Measurements from ENCODE around the gene ZNF684.
A peak's percentile ranks its signal among the peaks of the same experiment; 100 is the strongest.
"Not testable (repeated sequence)": the region's sequence is repeated elsewhere in the genome, so short reads cannot be mapped to it uniquely, and the experiment has no call there.

Gene ZNF684

GRCh38 chr1:40531381-40532061 is at the start of gene ZNF684:
Gene ZNF684, plus strand, starts transcription at chr1:40531637. Its CDS starts 1,530 bp downstream, at chr1:40533167.
- Histone ChIP-seq H3K36me3 (ENCODE audit: control insufficient read depth, insufficient read depth, low read length, severe bottlenecking) (no peaks in the 10 kb centered on the region), H3K4me3 (ENCODE audit: low read length) (peak within 1 kb of the TSS; percentile 95), H3K27me3 (replicated peaks; ENCODE audit: control insufficient read depth, insufficient read depth, low read length) (no peaks in the 10 kb centered on the region), H3K9ac (ENCODE audit: low read length) (peak within 1 kb of the TSS; percentile 90), H3K4me1 (ENCODE audit: control insufficient read depth, insufficient read depth, low read length) (peaks cover 15% of the 10 kb centered on the region), H3K9me3 (ENCODE audit: control insufficient read depth, low read length) (no peaks in the 10 kb centered on the region)
- DNase-seq (ENCODE audit: low read depth): peak; percentile 95

- H3K27me3 ChIP-seq (replicated peaks; ENCODE audit: control insufficient read depth, insufficient read depth, low read length): no peaks in the 10 kb centered on the region
- peaks cover 85% of the 10 kb centered on the region for H3K9me3 ChIP-seq (ENCODE audit: control insufficient read depth, low read length)
- no peak overlapping the region for H3K9ac ChIP-seq (ENCODE audit: low read length)
- H3K36me3 ChIP-seq (ENCODE audit: control insufficient read depth, insufficient read depth, low read length, severe bottlenecking): peaks cover 77% of the 10 kb centered on the region
- no peaks in the 10 kb centered on the region for H3K4me1 ChIP-seq (ENCODE audit: control insufficient read depth, insufficient read depth, low read length)
- H3K4me3 ChIP-seq (ENCODE audit: low read length): peak overlapping the region; percentile 37
- DNase-seq (ENCODE audit: low read depth): no peak
Measured at GRCh38 chr1:40495315-40495903, 36.0 kb upstream of the ZNF684 start.

GRCh38 chr1:40502651-40503050 is 28.8 kb upstream of the ZNF684 start:
- not testable (repeated sequence) for H3K4me3 ChIP-seq (ENCODE audit: low read length); H3K4me1 ChIP-seq (ENCODE audit: control insufficient read depth, insufficient read depth, low read length); H3K9ac ChIP-seq (ENCODE audit: low read length); DNase-seq (ENCODE audit: low read depth); H3K27me3 ChIP-seq (replicated peaks; ENCODE audit: control insufficient read depth, insufficient read depth, low read length)
- H3K36me3 ChIP-seq (ENCODE audit: control insufficient read depth, insufficient read depth, low read length, severe bottlenecking): peaks cover 19% of the 10 kb centered on the region
- peaks cover 42% of the 10 kb centered on the region for H3K9me3 ChIP-seq (ENCODE audit: control insufficient read depth, low read length)

- no peak for DNase-seq (ENCODE audit: low read depth)
- H3K27me3 ChIP-seq (replicated peaks; ENCODE audit: control insufficient read depth, insufficient read depth, low read length): no peaks in the 10 kb centered on the region
- H3K9ac ChIP-seq (ENCODE audit: low read length): peak overlapping the region; percentile 97
- H3K9me3 ChIP-seq (ENCODE audit: control insufficient read depth, low read length): peaks cover 12% of the 10 kb centered on the region
- peaks cover 8% of the 10 kb centered on the region for H3K4me1 ChIP-seq (ENCODE audit: control insufficient read depth, insufficient read depth, low read length)
- H3K36me3 ChIP-seq (ENCODE audit: control insufficient read depth, insufficient read depth, low read length, severe bottlenecking): peaks cover 4% of the 10 kb centered on the region
- peak overlapping the region; percentile 97 for H3K4me3 ChIP-seq (ENCODE audit: low read length)
Measured at GRCh38 chr1:40507973-40508372, 23.5 kb upstream of the ZNF684 start.

GRCh38 chr1:40508375-40509341 is 22.8 kb upstream of the ZNF684 start, which contains the start of gene EXO5:
Gene EXO5, plus strand, starts transcription at chr1:40508767. Its CDS starts 5,778 bp downstream, at chr1:40514545.
- H3K9ac ChIP-seq (ENCODE audit: low read length): peak within 1 kb of the TSS; percentile 97
- peaks cover 8% of the 10 kb centered on the region for H3K4me1 ChIP-seq (ENCODE audit: control insufficient read depth, insufficient read depth, low read length)
- peak within 1 kb of the TSS; percentile 97 for H3K4me3 ChIP-seq (ENCODE audit: low read length)
- peaks cover 7% of the 10 kb centered on the region for H3K9me3 ChIP-seq (ENCODE audit: control insufficient read depth, low read length)
- H3K27me3 ChIP-seq (replicated peaks; ENCODE audit: control insufficient read depth, insufficient read depth, low read length): no peaks in the 10 kb centered on the region
- peak; percentile 93 for DNase-seq (ENCODE audit: low read depth)
- no peaks in the 10 kb centered on the region for H3K36me3 ChIP-seq (ENCODE audit: control insufficient read depth, insufficient read depth, low read length, severe bottlenecking)

- Histone ChIP-seq H3K9me3 (ENCODE audit: control insufficient read depth, low read length) (no peaks in the 10 kb centered on the region), H3K4me1 (ENCODE audit: control insufficient read depth, insufficient read depth, low read length) (peaks cover 5% of the 10 kb centered on the region)
Measured at GRCh38 chr1:40519517-40519916, 11.9 kb upstream of the ZNF684 start.

GRCh38 chr1:40530735-40531380 is 579 bp upstream of the ZNF684 start:
- Histone ChIP-seq H3K9ac (ENCODE audit: low read length) (peak overlapping the region; percentile 90), H3K9me3 (ENCODE audit: control insufficient read depth, low read length) (peaks cover 3% of the 10 kb centered on the region), H3K36me3 (ENCODE audit: control insufficient read depth, insufficient read depth, low read length, severe bottlenecking) (no peaks in the 10 kb centered on the region), H3K4me3 (ENCODE audit: low read length) (peak overlapping the region; percentile 95), H3K27me3 (replicated peaks; ENCODE audit: control insufficient read depth, insufficient read depth, low read length) (no peaks in the 10 kb centered on the region), H3K4me1 (ENCODE audit: control insufficient read depth, insufficient read depth, low read length) (peaks cover 15% of the 10 kb centered on the region)
- peak; percentile 61 for DNase-seq (ENCODE audit: low read depth)

More at GRCh38 chr1:40519517-40519916, 11.9 kb upstream of the ZNF684 start:
- H3K36me3 ChIP-seq (ENCODE audit: control insufficient read depth, insufficient read depth, low read length, severe bottlenecking): peaks cover 21% of the 10 kb centered on the region
- peak; percentile 21 for DNase-seq (ENCODE audit: low read depth)
- H3K27me3 ChIP-seq (replicated peaks; ENCODE audit: control insufficient read depth, insufficient read depth, low read length): no peaks in the 10 kb centered on the region
- peak overlapping the region; percentile 28 for H3K9ac ChIP-seq (ENCODE audit: low read length)
- no peak overlapping the region for H3K4me3 ChIP-seq (ENCODE audit: low read length)

GRCh38 chr1:40532062-40532389 is 589 bp downstream of the ZNF684 start:
- Histone ChIP-seq H3K9ac (ENCODE audit: low read length) (peak overlapping the region; percentile 90), H3K4me3 (ENCODE audit: low read length) (peak overlapping the region; percentile 95), H3K36me3 (ENCODE audit: control insufficient read depth, insufficient read depth, low read length, severe bottlenecking) (no peaks in the 10 kb centered on the region), H3K27me3 (replicated peaks; ENCODE audit: control insufficient read depth, insufficient read depth, low read length) (no peaks in the 10 kb centered on the region), H3K9me3 (ENCODE audit: control insufficient read depth, low read length) (no peaks in the 10 kb centered on the region), H3K4me1 (ENCODE audit: control insufficient read depth, insufficient read depth, low read length) (peaks cover 15% of the 10 kb centered on the region)
- no peak for DNase-seq (ENCODE audit: low read depth)

- Histone ChIP-seq H3K27me3 (replicated peaks; ENCODE audit: control insufficient read depth, insufficient read depth, low read length) (no peaks in the 10 kb centered on the region), H3K9me3 (ENCODE audit: control insufficient read depth, low read length) (no peaks in the 10 kb centered on the region), H3K4me3 (ENCODE audit: low read length) (peak overlapping the region; percentile 95), H3K36me3 (ENCODE audit: control insufficient read depth, insufficient read depth, low read length, severe bottlenecking) (no peaks in the 10 kb centered on the region), H3K4me1 (ENCODE audit: control insufficient read depth, insufficient read depth, low read length) (peaks cover 15% of the 10 kb centered on the region), H3K9ac (ENCODE audit: low read length) (no peak overlapping the region)
- peak; percentile 73 for DNase-seq (ENCODE audit: low read depth)
Measured at GRCh38 chr1:40532844-40533424, 1.5 kb downstream of the ZNF684 start.

GRCh38 chr1:40534589-40534988 is 3.2 kb downstream of the ZNF684 start:
- peaks cover 15% of the 10 kb centered on the region for H3K4me1 ChIP-seq (ENCODE audit: control insufficient read depth, insufficient read depth, low read length)
- no peak for DNase-seq (ENCODE audit: low read depth)
- H3K9ac ChIP-seq (ENCODE audit: low read length): no peak overlapping the region
- H3K4me3 ChIP-seq (ENCODE audit: low read length): no peak overlapping the region
- no peaks in the 10 kb centered on the region for H3K9me3 ChIP-seq (ENCODE audit: control insufficient read depth, low read length)
- H3K36me3 ChIP-seq (ENCODE audit: control insufficient read depth, insufficient read depth, low read length, severe bottlenecking): no peaks in the 10 kb centered on the region
- no peaks in the 10 kb centered on the region for H3K27me3 ChIP-seq (replicated peaks; ENCODE audit: control insufficient read depth, insufficient read depth, low read length)
